HG02763 (cell line): Measurements from ENCODE around the gene PREP.
"Not testable (repeated sequence)": the region's sequence is repeated elsewhere in the genome, so short reads cannot be mapped to it uniquely, and the experiment has no call there.

ENCODE experiments used
- ATAC-seq: cut with Tn5 transposase; IDR thresholded peaks from one replicate; pipeline ENCODE4 v1.9.1; 2021; ENCODE audit warnings: mild to moderate bottlenecking, moderate library complexity; ENCODE audit not compliant: unreplicated experiment

PREP gene

DNA sequence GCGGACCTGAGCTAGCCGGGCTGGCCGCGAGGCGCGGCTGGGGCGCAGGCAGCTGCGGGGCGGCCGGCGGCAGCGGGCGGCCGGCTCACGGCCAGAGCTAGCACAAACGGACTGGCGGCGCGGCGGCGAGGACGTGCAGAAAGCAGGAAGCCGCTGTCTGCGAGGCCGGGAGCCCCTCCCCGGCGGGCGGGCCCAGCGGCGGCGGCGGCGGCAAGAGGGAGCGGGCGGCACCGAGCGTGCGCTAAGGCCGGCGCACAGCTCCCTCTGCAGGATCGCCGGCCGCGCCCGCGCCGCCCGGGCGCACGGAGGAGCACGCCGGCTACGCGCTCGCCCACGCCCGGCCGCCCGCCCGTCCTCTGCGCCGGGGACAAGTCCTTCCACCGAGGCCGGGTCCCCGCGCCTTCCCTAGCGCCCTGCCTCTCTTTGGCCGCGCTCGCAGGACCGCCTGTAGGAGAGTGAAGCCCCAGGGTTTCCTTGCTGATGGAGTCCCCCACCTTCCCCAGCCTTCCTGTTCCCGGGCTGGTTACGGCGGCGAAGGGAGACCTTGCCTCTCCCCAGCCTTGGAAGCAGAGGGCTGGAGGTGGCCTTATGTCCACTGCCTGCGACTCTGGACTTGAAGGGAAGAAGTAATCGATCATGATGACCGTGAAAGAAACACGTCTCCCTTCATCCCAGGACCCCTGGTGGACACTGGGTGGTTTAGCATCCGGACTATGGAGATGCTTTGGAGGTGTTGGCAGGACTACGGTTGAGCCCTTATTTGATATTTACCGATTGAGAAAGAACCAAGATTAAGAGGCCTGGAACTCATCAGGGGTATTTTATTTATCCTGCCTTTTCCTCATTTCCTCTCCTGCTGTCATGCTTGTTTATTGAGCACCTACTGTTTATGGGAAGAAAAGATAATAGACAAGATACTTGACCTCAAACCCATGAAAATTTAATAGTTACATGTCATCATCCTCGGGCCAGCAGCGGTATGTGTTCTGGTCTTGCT is at the start of gene PREP:
Gene PREP, minus strand, starts transcription at position 144 of the 997 bp plus-strand sequence. CDS start 191 bp downstream, outside the sequence.
- peak; percentile 94 for ATAC-seq

DNA sequence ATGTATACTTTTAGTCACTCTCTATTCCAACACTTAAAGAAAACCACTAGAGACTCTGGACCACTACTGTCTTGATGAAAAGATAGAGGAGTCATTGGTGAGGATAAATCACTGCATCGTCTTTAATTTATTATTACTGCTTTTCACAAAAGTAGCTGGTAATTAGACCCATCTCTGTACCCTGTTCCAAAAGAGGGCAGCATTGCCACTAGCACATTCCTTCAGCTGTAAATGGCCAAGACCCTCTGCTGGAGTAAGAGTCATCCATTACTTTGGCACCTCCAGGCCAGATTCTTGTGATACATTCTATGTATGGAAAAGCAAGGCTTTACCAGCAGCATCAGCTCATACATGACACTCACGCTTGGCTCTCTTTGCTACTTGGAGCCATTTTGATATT is 49.5 kb upstream of the PREP start:
- no peak for ATAC-seq

DNA sequence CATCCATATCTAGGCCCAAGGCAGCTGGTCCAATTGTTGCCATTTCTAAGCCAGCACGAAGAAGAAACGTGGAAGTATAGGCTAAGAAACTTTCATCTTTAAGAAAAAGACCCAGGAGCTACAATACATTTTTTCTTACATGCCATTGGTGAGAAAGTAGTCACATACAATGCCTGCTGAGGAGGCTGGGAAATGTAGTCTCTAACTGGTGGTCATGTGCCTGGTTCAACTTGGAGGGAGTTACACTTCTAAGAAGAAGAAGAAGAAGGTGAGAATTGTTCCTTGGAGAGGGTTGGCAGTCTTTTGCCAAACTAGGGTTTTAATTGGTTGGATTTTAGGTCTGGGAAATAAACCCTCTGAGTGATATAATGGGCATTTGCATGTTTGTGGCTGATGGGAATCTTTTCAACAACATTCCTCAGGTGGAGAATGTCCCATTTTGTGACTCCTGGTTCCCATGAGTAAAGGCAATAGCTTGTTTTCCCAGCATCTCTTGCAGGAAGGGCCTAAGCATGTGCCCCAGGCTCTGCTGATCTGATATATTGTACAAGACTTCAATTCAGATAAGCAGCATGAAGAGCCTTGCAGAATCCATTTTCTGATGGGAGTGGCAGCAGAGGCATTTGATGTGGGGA is 47.0 kb upstream of the PREP start:
- no peak for ATAC-seq

DNA sequence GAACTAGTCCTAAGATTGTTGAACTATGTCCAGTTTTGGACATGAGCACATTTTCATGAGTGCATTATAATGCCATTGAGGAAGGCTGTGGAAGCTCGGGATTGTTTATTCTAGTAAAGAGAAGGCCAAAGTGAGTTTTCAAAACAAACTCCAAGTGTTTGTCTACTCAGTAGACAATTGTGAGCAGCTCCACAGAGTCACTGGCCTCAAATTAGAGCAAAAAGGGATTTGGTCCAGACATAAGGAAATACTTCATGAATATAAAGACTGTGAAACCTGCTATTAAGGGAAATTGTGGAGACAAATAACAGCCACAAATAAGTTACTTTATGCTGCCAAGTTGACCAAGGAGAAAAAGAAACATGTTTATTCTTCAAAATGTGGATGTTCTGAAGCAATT is 42.6 kb upstream of the PREP start:
- ATAC-seq: no peak

DNA sequence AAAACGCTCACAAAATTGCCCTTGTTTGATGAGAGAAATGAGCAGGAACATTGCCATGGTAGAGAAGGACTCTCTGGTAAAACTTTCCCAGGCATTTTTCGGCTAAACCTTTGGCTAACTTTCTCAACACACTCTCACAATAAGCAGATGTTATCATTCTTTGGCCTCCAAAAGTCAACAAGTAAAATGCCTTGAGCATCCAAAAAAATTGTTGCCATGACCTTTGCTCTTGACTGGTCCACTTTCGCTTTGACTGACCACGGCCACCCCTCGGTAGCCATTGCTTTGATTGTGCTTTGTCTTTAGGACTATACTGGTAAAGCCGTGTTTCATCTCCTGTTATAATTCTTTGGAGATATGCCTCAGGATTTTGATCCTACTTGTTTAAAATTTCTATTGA is 41.1 kb upstream of the PREP start:
- ATAC-seq: no peak

DNA sequence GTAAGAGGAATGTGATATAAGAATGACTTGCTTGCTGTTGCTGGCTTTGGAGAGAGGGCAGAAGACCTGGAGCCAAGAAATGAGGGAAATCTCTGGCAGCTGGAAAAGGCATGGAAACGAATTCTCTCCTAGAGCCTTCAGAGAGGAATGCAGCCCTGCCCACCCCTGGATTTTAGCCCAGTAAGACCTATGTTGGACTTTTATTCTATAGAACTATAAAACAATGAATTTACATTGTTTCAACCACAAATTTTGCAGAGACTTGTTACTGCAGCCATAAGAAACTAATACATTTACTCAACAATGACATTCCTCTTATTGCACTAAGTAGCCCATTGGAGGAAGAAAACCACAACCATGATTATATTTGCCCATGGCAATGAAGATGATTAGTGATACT is 39.5 kb upstream of the PREP start:
- ATAC-seq: no peak

DNA sequence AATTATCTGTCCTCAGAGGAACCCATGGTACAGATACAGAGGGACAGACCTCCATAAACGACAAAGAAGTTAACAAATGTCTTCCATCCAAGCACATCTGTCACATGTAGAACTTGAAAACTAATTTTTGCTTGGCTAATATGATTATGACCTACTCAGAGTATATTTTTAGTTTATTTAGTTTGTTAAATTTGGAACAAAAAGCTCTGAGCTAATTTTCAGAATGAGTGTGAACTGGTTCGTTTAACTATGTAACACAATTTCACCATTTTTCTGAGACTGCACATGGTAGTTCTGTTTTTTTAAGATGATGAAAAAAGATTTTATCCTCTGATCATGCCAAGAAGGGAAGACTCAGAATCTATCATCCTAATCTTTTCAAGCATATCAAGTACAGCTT is 34.4 kb upstream of the PREP start:
- ATAC-seq: no peak

DNA sequence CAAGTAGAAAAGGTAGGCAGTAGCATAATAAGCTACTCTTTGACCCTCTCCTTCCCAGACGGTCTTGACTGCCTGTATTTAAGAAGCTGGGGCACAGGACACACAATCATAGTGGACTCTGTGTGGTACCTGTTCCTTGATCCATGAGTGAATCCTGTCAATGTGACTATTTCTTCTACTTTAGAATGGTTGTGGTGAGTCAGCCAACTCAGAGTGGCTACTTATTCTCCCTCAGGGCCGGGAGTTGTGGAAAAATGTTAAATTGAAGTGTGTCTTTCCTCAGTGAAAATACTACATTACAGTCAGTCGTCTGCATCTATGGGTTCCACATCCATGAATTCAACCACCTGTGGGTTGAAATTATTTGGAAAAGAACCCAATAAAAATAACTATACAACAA is 30.8 kb upstream of the PREP start:
- ATAC-seq: no peak

DNA sequence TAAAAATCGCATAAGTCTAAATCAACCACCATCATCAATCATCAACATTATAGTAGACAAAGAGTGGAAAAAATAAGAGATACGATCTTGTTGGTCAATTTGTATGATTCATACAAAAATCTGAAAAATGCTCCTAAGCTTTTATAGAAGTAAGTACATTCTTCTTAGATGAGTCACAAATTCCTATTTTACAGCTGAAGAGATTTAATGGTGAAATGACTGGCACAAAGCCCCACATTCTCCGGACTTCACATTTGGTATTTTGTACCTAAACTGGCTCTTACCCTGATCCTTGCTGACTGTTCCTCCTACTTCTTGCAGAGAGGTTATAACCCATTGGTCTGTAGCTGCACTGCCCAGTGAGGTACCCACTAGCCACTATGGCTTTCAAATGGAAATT is 29.9 kb upstream of the PREP start:
- ATAC-seq: no peak

DNA sequence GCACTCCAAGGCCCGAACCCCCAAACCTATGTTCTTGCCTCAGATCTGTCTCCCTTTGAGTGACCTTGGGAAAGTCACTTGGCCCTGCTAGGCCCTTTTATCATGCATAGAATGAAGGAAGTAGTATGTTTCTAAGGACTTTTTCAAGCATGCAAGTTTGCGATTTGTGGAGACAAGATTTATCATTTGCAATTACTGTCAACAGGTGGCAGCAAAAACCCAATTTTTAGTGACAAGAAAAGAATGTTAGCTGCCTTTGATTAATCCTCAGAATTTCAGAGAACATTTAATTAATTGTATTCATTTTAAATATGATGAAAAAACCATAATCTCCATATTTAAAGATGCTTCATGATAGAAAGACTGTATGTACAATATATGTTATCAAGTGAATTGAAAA is 28.3 kb upstream of the PREP start:
- ATAC-seq: no peak

DNA sequence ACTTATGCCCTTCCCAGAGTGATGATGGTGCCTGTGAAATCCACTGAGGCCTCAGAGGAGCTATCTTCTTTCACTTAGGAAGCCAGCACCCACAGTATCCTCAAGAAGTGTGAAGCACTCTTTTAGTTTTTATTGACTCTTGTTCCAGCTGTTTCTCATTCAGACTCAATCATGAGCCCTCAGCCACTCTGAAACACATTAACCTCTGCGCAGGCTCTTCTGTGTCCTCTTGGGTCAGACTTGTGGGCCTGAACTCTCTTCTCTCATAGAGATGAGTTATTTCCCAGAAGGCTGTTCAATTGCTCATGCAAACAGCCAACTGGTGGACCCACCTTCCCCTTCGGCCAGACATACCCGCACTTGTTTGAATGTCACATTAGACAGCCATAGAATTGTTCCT is 27.8 kb upstream of the PREP start:
- no peak for ATAC-seq

DNA sequence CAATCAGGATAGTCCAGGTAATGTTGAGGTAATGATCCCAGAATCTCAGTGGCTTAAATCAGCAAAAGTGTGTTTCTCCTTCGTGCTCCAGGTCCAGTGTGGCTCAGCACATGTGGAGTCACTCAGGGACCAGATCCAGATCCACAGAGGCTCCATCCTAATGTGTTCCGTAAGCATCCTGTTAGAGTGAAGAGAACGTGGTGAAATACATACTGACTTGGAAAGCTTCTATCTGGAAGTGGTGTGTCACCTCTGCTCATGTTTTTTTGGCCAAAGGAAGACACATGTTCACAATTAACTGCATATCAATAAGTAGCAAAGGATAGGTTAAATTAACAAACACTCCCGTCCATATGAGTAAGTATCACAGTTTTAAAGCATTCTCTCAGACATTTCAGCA is 26.8 kb upstream of the PREP start:
- no peak for ATAC-seq

DNA sequence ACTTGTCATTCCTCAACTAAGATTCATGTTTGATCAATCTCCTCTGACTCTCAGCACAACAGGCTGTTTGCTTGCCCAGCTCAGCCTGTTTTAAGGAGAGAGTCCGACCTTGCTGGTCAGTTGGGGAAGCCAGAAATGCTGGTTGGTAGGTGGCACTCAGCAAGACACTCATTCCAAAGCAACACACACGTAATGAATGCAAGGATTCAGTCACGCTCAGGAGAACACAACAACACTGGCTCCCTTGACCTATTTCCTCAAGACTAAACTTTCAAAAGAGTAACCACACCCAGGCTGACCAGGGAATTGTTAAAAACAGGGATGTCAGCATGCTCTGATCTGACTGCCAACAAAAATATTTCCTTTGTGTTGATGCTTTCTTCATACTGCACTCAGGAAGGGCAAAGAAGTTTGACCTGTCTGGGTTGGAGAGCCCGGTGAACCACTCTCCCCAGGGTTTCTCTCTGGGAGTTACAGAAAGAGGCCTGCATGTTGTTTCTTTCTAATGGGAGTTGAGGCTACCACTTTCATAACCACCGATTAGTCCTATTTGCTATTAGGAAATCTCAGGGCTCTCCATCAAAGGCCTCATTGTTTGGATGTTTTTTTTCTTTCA is 25.6 kb upstream of the PREP start:
- no peak for ATAC-seq

DNA sequence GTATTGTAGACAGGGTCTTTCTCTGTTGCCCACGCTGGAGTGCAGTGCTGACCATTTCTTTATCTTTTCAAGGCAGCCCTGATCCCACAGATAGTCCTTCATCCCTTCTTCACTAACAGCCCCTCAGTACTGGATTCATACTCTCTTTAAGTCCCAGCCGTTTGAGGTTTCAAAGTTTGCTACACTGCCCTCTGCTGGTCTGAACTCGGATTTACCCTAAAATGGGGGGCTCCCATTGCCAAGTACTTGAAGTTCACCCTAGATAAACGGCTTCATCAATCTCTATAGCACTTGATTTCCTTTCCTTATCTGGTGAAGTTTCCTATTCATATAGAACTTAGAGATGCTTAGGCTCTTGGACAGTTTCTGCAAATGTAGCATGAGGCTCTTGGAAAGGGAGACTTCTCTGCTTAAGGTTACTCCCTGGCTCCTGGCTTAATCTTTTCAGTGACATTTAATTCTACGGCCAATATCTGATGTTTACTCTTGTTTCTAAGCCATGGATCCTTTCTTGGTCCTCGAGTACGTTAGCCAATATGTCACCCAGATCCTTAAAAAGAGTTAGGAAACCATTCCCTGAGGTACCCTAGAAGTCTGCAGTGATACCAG is 21.4 kb upstream of the PREP start:
- no peak for ATAC-seq

DNA sequence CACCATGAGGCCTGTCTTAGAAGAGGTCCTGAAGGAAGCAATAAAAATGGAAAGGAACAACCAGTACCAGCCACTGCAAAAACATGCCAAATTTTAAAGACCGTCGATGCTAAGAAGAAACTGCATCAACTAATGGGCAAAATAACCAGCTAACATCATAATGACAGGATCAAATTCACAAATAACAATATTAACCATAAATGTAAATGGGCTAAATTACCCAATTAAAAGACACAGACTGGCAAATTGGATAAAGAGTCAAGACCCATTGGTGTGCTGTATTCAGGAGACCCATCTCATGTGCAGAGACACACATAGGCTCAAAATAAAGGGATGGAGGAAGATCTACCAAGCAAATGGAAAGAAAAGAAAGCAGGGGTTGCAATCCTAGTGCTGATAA is 14.1 kb upstream of the PREP start:
- not testable (repeated sequence) for ATAC-seq

DNA sequence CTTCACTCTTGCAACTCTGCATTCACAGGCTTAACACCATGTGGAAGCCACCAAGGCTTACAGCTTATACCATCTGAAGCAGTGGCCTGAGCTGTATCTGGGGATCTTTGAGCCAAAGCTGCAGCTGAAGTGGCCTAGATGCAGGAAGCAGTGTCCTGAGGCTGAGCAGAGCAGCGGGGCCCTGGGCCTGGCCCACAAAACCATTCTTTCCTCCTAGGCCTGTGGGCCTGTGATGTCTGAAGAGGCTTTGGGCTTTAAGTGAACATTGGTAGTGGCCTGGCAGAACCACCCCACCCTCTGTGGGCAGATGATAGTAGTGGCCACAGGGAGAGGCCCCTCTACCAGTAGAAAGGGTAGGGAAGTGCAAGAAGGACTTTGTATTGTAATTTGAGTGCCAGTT is 6.9 kb upstream of the PREP start:
- ATAC-seq: no peak

DNA sequence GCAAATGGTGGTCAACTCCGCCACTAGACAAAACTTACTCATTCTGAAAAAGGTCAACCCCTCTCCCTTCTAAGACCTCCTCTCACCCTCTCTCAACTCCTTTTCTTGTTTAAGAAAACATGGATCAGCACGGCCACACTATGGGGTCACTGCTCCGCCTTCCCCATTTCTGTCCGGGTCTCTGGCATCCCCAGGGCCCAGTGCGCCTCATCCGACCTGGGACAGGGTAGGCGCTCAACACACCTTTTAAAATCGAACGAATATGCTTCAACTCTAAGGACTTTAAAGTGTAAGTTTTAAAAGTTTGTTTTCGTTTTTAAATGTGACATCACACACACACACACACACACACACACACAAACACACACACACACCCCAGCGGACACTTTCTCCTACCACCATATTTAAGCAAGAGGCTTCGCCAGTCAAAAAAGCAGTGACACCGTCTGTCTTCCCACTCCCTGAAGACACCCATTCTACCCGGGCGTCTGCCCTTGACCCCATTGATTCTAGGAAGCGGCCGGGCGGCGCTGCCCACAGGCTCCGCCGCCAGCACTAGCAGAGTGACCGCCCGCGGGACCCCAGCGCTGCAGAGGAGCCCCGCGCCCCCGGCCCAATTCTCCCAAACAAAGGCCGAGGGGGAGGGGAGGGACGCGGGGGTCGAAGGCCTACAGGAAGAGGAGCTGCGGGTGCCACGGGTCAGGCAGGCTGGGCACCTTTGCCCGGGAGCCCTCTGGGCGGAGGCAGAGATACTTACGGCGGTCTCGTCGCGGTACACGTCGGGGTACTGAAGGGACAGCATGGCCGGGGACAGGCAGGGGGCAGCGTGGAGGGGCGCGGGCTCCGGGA is 568 bp downstream of the PREP start:
- peak; percentile 7 for ATAC-seq

DNA sequence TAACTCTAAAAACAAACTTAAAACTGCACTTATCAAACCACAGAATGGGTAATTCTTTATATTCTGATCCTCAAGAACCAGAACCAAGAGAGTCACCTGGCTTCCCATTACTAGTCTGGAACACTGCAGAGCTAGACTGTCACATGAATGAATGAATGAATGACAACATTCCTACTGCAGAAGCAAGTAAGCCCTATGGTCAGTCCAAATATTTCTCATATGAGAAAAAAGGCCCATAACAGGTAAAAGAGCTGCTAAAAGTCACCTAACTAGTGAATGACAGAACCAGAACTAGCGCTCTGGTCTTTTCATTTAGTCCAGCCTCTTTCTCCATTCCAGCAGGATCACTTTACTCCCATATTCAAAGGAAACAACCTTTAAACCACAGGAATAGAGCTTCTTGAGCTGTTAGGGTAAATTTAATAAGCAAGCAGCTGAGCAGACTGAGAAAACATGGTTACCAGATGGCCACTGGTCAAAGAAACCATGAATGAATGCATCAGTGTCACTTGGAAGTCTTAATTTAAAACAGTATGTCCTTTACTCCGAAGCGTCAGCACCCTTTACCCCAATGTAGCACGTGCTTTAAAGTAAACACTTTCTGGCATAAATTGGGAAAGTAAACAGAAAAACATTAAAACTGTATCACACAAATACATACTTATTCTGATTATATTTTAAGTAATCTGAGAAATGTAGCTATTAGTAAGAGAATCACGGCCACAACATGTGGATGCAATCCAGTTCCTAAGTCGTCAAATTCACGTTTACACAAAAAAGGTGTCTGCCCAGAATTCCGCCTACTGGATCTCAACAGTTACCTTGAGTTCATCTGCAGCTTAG is 1.4 kb downstream of the PREP start:
- no peak for ATAC-seq

DNA sequence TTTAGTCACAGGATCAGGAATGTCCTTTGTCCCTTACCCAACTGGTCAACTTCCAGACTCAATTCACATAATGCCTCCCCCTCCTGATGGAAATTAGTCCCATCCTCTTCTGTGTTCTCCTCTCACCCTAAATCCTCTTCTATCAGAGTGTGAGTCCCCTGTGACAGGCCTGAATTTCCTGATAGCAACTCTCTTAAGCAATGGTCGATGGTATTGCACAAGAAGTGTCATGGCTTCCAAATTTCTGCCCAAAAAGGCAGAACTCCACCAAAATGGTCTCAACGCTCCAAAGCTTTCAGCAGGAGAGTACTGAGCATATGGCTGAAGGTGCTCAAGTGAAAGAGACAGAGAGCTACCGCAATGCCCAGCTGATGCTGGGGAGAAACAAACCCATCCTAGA is 2.4 kb downstream of the PREP start:
- no peak for ATAC-seq

DNA sequence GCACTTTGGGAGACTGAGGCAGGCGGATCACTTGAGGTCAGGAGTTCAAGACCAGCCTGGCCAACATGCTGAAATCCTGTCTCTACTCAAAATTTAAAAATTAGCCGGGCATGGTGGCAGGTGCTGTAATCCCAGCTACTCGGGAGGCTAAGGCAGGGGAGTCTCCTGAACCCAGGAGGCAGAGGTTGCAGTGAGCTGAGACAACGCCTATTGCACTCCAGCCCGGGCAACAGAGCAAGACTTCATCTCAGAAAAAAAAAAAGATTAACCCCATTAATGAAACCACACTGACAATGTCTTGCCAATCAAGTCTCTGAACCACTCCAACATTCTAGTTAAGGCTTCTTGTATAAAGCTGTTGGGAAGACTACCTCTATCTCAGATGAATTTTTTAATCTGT is 4.0 kb downstream of the PREP start:
- no peak for ATAC-seq
